Measurements from ENCODE around the gene FKBP11. TPM values are rescaled to one million over a fixed set of nuclear protein-coding genes. Genes with fewer than 3 reads are reported as not detected.

The FKBP11 gene
- polyA plus RNA-seq, 1 donor from 2014 or later: 24.9 TPM

DNA sequence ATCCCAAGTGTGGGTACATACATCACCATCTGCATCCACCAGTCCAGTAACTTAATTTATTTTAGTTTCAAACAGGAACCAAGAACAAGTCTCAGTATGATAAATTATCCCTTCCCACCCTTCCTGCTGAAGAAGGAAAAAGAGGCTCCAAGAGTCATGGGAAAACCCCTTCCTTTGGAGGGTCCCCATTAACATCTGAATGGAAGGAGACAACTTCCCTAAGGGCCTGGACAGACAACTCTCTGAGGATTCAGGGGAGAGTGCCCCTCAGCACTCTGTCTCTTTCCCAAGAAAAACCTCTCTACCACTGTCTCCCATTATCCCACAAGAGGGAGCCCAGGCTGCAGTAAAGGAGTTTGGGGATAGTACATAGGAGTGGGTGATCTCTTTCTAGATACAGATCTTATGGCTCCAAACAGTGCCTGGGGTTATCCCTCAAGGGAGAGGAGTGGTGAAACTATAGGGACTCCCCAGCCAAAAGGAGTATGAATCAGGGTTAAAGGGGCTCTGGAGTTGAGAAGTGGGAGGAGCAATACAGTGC lies 40.1 kb upstream of the FKBP11 start:
- Histone ChIP-seq H3K27me3 (ENCODE audit: insufficient read depth, low read depth, low read length) (peaks cover 75% of the 10 kb centered on the region), H3K36me3 (ENCODE audit: insufficient read depth, low read length) (no peaks in the 10 kb centered on the region), H3K9me3 (ENCODE audit: low read length) (no peaks in the 10 kb centered on the region), H3K79me2 (replicated peaks; ENCODE audit: insufficient read depth, low read length) (no peaks in the 10 kb centered on the region), H3K9ac (ENCODE audit: low read length) (no peak overlapping the region), H3K9me2 (ENCODE audit: insufficient read depth, low read length) (no peaks in the 10 kb centered on the region), H3K27ac (ENCODE audit: low read length) (no peak overlapping the region), H4K20me1 (ENCODE audit: insufficient read depth) (no peaks in the 10 kb centered on the region), H2AFZ (ENCODE audit: low read depth, low read length) (no peak overlapping the region), H3F3A (ENCODE audit: insufficient read depth, low read length, poor library complexity, severe bottlenecking) (no peaks in the 10 kb centered on the region), H3K4me3 (ENCODE audit: low read length) (no peak overlapping the region), H3K4me2 (ENCODE audit: low read length) (no peak overlapping the region)
- TF ChIP-seq TAF1 (IDR thresholded peaks at IDR 0.05; ENCODE audit: low read depth): no peak
- peak; percentile 50 for TF ChIP-seq SMC3 (conservative IDR thresholded peaks at IDR 0.05; ENCODE audit: poor library complexity)
- TF ChIP-seq, protein P1, sequence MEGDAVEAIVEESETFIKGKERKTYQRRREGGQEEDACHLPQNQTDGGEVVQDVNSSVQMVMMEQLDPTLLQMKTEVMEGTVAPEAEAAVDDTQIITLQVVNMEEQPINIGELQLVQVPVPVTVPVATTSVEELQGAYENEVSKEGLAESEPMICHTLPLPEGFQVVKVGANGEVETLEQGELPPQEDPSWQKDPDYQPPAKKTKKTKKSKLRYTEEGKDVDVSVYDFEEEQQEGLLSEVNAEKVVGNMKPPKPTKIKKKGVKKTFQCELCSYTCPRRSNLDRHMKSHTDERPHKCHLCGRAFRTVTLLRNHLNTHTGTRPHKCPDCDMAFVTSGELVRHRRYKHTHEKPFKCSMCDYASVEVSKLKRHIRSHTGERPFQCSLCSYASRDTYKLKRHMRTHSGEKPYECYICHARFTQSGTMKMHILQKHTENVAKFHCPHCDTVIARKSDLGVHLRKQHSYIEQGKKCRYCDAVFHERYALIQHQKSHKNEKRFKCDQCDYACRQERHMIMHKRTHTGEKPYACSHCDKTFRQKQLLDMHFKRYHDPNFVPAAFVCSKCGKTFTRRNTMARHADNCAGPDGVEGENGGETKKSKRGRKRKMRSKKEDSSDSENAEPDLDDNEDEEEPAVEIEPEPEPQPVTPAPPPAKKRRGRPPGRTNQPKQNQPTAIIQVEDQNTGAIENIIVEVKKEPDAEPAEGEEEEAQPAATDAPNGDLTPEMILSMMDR (IDR thresholded peaks at IDR 0.05; ENCODE audit: poor library complexity, severe bottlenecking): peak; percentile 45
- TF ChIP-seq RAD21 (conservative IDR thresholded peaks at IDR 0.05): peak; percentile 43

DNA sequence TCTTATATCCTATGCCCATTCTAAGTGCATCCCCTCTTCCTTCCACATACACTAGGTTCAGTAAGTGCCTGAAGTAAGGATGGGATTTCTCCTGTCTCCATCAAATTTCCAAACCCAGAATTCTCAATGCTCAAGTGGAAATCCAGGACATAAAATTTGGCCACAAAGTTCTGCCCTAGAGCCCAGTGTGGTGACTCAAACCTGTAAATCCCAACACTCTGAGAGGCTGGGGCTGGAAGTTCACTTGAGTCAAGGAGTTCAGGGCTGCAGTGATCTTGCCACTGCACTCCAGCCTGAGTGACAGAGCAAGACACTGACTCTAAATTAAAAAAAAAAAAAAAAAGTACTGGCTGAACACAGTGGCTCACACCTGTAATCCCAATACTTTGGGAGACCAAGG lies 36.5 kb upstream of the FKBP11 start:
- Histone ChIP-seq H3K9me3 (ENCODE audit: low read length) (no peaks in the 10 kb centered on the region), H3K4me2 (ENCODE audit: low read length) (no peak overlapping the region), H3K9me2 (ENCODE audit: insufficient read depth, low read length) (no peaks in the 10 kb centered on the region), H2AFZ (ENCODE audit: low read depth, low read length) (no peak overlapping the region), H3K9ac (ENCODE audit: low read length) (no peak overlapping the region), H3K4me3 (ENCODE audit: low read length) (no peak overlapping the region), H3F3A (ENCODE audit: insufficient read depth, low read length, poor library complexity, severe bottlenecking) (no peaks in the 10 kb centered on the region), H4K20me1 (ENCODE audit: insufficient read depth) (no peaks in the 10 kb centered on the region), H3K27me3 (ENCODE audit: insufficient read depth, low read depth, low read length) (peaks cover 42% of the 10 kb centered on the region), H3K79me2 (replicated peaks; ENCODE audit: insufficient read depth, low read length) (no peaks in the 10 kb centered on the region), H3K27ac (ENCODE audit: low read length) (no peak overlapping the region), H3K36me3 (ENCODE audit: insufficient read depth, low read length) (no peaks in the 10 kb centered on the region)
- no peak for TF ChIP-seq SMC3 (conservative IDR thresholded peaks at IDR 0.05; ENCODE audit: poor library complexity)
- TF ChIP-seq POLR2AphosphoS5 (IDR thresholded peaks at IDR 0.05): no peak
- TF ChIP-seq, protein P2, sequence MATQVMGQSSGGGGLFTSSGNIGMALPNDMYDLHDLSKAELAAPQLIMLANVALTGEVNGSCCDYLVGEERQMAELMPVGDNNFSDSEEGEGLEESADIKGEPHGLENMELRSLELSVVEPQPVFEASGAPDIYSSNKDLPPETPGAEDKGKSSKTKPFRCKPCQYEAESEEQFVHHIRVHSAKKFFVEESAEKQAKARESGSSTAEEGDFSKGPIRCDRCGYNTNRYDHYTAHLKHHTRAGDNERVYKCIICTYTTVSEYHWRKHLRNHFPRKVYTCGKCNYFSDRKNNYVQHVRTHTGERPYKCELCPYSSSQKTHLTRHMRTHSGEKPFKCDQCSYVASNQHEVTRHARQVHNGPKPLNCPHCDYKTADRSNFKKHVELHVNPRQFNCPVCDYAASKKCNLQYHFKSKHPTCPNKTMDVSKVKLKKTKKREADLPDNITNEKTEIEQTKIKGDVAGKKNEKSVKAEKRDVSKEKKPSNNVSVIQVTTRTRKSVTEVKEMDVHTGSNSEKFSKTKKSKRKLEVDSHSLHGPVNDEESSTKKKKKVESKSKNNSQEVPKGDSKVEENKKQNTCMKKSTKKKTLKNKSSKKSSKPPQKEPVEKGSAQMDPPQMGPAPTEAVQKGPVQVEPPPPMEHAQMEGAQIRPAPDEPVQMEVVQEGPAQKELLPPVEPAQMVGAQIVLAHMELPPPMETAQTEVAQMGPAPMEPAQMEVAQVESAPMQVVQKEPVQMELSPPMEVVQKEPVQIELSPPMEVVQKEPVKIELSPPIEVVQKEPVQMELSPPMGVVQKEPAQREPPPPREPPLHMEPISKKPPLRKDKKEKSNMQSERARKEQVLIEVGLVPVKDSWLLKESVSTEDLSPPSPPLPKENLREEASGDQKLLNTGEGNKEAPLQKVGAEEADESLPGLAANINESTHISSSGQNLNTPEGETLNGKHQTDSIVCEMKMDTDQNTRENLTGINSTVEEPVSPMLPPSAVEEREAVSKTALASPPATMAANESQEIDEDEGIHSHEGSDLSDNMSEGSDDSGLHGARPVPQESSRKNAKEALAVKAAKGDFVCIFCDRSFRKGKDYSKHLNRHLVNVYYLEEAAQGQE (IDR thresholded peaks at IDR 0.05; ENCODE audit: borderline replicate concordance): no peak
- TF ChIP-seq MXI1 (conservative IDR thresholded peaks at IDR 0.05; ENCODE audit: poor library complexity, severe bottlenecking): no peak
- TF ChIP-seq, protein P1 (IDR thresholded peaks at IDR 0.05; ENCODE audit: poor library complexity, severe bottlenecking): no peak
- no peak for TF ChIP-seq TAF1 (IDR thresholded peaks at IDR 0.05; ENCODE audit: low read depth)
- TF ChIP-seq RAD21 (conservative IDR thresholded peaks at IDR 0.05): no peak
- TF ChIP-seq EP300 (conservative IDR thresholded peaks at IDR 0.05; ENCODE audit: poor library complexity, severe bottlenecking): no peak
- no peak for TF ChIP-seq EZH2 (IDR thresholded peaks at IDR 0.05; ENCODE audit: borderline replicate concordance, insufficient read depth, low read length, poor library complexity, severe bottlenecking)

All from neural cell (in vitro differentiated cells).